ENCODE data around the gene FAM217A. TPM values are rescaled to one million over a fixed set of nuclear protein-coding genes. Genes with fewer than 3 reads are reported as not detected.

The FAM217A gene
- total and polyA plus RNA-seq, 2 of the 13 experiments (the other 11 are each of a cell fraction or from before 2014, with no cell fraction given), result not detected

DNA sequence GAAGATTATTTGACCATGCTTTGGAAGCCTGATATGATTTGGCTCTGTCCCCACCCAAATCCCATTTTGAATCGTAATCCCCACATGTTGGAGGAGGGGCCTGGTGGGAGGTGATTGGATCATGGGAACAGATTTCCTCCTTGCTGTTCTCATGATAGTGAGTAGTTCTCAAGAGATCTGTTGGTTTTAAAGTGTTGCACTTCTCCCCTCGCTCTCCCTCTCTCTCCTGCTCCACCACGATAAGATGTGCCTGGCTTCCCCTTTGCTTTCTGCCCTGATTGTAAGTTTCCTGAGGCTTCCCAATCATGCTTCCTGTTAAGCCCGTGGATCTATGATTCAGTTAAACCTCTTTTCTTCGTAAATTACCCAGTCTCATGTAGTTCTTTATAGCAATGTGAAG is 21.7 kb upstream of the FAM217A start:
- Histone ChIP-seq H2AFZ (ENCODE audit: low read length) (no peak overlapping the region), H3K4me3 (replicated peaks in 1 of 3; ENCODE audit: insufficient read depth in 1 of 3, low read depth in 2 of 3, low read length in 3 of 3) (no peak overlapping the region), H3K27me3 (ENCODE audit: control insufficient read depth in 1 of 2, insufficient read depth in 2 of 2, low read length in 2 of 2) (no peaks in the 10 kb centered on the region), H4K20me1 (ENCODE audit: insufficient read depth, low read length) (no peaks in the 10 kb centered on the region), H3K79me2 (ENCODE audit: insufficient read depth, low read length) (no peaks in the 10 kb centered on the region), H3K27ac (ENCODE audit: extremely low read length, insufficient read depth, low read length) (no peak overlapping the region), H3K9me3 (ENCODE audit: low read length) (no peaks in the 10 kb centered on the region), H3K9ac (ENCODE audit: insufficient read depth, low read depth, low read length) (no peak overlapping the region), H3K4me1 (ENCODE audit: insufficient read depth, low read length) (peaks cover 61% of the 10 kb centered on the region), H3K36me3 (replicated peaks in 1 of 2; ENCODE audit: control insufficient read depth in 1 of 2, insufficient read depth in 2 of 2, low read length in 2 of 2) (no peaks in the 10 kb centered on the region), H3K4me2 (ENCODE audit: low read depth, low read length) (no peak overlapping the region)
- intact Hi-C loops (cut with micrococcal nuclease; ENCODE audit: unreplicated experiment), result no loop called here
- ATAC-seq (no peak), DNase-seq (ENCODE audit: low spot score) (no peak), FAIRE-seq (no peak)
- ChIA-PET POLR2A (no interaction called here), CTCF (ENCODE audit: low intra/inter-chr PET ratio, low total read pairs) (no interaction called here)
- TF ChIP-seq ZNF713 (CRISPR knock-in tag; IDR thresholded peaks at IDR 0.05), result no peak
- TF ChIP-seq ZNF326 (CRISPR knock-in tag; IDR thresholded peaks at IDR 0.05; ENCODE audit: borderline replicate concordance), result no peak
- no peak for TF ChIP-seq SALL2 (CRISPR knock-in tag; IDR thresholded peaks at IDR 0.05)
- TF ChIP-seq ATF7 (IDR thresholded peaks at IDR 0.05), result no peak
- TF ChIP-seq ATF7 (CRISPR knock-in tag; IDR thresholded peaks at IDR 0.05), result no peak
- TF ChIP-seq ONECUT2 (CRISPR knock-in tag; IDR thresholded peaks at IDR 0.05), result no peak
- TF ChIP-seq SIX4 (CRISPR knock-in tag; IDR thresholded peaks at IDR 0.05), result no peak
- no peak for TF ChIP-seq SNAI1 (CRISPR knock-in tag; IDR thresholded peaks at IDR 0.05; ENCODE audit: borderline replicate concordance)
- no peak for TF ChIP-seq ZFP41 (CRISPR knock-in tag; IDR thresholded peaks at IDR 0.05; ENCODE audit: borderline replicate concordance)
- TF ChIP-seq, protein P1, sequence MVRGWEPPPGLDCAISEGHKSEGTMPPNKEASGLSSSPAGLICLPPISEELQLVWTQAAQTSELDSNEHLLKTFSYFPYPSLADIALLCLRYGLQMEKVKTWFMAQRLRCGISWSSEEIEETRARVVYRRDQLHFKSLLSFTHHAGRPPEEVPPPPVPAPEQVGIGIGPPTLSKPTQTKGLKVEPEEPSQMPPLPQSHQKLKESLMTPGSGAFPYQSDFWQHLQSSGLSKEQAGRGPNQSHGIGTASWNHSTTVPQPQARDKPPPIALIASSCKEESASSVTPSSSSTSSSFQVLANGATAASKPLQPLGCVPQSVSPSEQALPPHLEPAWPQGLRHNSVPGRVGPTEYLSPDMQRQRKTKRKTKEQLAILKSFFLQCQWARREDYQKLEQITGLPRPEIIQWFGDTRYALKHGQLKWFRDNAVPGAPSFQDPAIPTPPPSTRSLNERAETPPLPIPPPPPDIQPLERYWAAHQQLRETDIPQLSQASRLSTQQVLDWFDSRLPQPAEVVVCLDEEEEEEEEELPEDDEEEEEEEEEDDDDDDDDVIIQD (CRISPR knock-in tag; IDR thresholded peaks at IDR 0.05; ENCODE audit: low read depth), result no peak
- TF ChIP-seq, protein P2, sequence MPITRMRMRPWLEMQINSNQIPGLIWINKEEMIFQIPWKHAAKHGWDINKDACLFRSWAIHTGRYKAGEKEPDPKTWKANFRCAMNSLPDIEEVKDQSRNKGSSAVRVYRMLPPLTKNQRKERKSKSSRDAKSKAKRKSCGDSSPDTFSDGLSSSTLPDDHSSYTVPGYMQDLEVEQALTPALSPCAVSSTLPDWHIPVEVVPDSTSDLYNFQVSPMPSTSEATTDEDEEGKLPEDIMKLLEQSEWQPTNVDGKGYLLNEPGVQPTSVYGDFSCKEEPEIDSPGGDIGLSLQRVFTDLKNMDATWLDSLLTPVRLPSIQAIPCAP (CRISPR knock-in tag; IDR thresholded peaks at IDR 0.05; ENCODE audit: low read depth), result no peak
- no peak for TF ChIP-seq KDM3A (CRISPR knock-in tag; IDR thresholded peaks at IDR 0.05; ENCODE audit: low read depth)
- TF ChIP-seq, protein P3, sequence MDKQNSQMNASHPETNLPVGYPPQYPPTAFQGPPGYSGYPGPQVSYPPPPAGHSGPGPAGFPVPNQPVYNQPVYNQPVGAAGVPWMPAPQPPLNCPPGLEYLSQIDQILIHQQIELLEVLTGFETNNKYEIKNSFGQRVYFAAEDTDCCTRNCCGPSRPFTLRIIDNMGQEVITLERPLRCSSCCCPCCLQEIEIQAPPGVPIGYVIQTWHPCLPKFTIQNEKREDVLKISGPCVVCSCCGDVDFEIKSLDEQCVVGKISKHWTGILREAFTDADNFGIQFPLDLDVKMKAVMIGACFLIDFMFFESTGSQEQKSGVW (CRISPR knock-in tag; IDR thresholded peaks at IDR 0.05; ENCODE audit: borderline replicate concordance), result no peak
- TF ChIP-seq ZNF292 (CRISPR knock-in tag; IDR thresholded peaks at IDR 0.05; ENCODE audit: borderline replicate concordance, low read depth), result no peak
- TF ChIP-seq, protein P4, sequence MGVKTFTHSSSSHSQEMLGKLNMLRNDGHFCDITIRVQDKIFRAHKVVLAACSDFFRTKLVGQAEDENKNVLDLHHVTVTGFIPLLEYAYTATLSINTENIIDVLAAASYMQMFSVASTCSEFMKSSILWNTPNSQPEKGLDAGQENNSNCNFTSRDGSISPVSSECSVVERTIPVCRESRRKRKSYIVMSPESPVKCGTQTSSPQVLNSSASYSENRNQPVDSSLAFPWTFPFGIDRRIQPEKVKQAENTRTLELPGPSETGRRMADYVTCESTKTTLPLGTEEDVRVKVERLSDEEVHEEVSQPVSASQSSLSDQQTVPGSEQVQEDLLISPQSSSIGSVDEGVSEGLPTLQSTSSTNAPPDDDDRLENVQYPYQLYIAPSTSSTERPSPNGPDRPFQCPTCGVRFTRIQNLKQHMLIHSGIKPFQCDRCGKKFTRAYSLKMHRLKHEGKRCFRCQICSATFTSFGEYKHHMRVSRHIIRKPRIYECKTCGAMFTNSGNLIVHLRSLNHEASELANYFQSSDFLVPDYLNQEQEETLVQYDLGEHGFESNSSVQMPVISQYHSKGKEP (CRISPR knock-in tag; IDR thresholded peaks at IDR 0.05), result no peak
- no peak for TF ChIP-seq SMAD1 (CRISPR knock-in tag; IDR thresholded peaks at IDR 0.05; ENCODE audit: borderline replicate concordance, low read depth)
- TF ChIP-seq TEAD2 (CRISPR knock-in tag; IDR thresholded peaks at IDR 0.05), result no peak
- no TSS peak for BruUV-seq (replicated peaks)
- in situ Hi-C loops (cut with HindIII; ENCODE audit: extremely low pct_ligation_motif_present, low pct_unique_long_range_greater_than_20kb), result no loop called here
- 74% methylated on average over 5 of the region's 5 CpGs for WGBS (ENCODE audit: low lambda C conversion rate)

Measured in HepG2 (cell line).